ENCODE results near the gene ATP6V1G3.

- TF ChIP-seq CTCF (IDR thresholded peaks at IDR 0.05 in 8 of 11, conservative IDR thresholded peaks at IDR 0.05 in 3 of 11) (no peak), POLR2AphosphoS5 (IDR thresholded peaks at IDR 0.05) (no peak)
These were observed 18.9 kb upstream of the ATP6V1G3 start for GRCh38 chr1:198559362-198559761.

Measured in spleen (tissue), 7 donors.